ENCODE data around the gene SLC2A1.

DNA sequence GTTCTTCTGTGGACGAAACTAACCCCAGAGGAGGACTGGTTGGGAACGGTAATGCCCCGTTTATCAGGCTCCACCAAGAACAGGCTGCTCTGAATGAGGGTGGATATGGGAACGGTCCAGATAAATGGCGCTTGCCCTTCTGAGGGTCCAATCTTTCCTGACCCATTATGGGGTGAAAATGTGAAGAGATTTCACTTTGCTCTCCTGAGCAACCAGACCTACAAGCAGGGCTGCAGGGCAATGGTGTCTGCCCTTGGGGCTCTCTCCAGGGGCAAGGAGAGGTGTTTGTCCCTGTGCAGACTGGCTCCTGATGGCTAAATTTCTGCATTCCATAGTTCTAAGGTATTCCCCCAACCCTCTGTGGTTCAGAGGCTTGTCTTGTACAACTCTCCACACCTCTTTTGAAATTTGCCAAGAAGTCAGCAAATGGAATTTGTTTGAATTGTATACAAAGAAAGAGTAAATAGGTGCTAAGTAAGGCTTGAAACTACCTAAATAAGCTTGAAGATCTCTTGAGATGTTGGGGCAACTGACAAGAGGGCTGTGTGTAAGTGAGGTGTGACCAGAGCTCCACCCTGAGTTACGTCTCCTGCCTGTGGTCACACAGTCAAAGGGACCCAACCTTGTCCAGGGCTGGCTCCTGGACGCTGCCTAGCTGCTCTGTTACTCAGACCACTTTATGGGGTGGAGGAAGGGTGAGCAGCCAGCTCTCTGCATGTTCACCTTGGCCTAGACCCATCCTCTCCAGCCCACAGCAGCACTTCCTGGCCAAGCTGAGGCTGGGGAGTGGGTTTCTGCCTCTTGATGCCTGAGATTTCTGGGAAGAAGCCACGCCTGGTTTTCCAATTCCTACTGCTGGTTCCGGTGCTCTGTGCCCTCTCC is 24.8 kb downstream of the SLC2A1 start:
- no peak for TF ChIP-seq EZH2 (IDR thresholded peaks at IDR 0.05; ENCODE audit: low read length)
- TF ChIP-seq, protein P1, sequence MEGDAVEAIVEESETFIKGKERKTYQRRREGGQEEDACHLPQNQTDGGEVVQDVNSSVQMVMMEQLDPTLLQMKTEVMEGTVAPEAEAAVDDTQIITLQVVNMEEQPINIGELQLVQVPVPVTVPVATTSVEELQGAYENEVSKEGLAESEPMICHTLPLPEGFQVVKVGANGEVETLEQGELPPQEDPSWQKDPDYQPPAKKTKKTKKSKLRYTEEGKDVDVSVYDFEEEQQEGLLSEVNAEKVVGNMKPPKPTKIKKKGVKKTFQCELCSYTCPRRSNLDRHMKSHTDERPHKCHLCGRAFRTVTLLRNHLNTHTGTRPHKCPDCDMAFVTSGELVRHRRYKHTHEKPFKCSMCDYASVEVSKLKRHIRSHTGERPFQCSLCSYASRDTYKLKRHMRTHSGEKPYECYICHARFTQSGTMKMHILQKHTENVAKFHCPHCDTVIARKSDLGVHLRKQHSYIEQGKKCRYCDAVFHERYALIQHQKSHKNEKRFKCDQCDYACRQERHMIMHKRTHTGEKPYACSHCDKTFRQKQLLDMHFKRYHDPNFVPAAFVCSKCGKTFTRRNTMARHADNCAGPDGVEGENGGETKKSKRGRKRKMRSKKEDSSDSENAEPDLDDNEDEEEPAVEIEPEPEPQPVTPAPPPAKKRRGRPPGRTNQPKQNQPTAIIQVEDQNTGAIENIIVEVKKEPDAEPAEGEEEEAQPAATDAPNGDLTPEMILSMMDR (optimal IDR thresholded peaks at IDR 0.05 in 1 of 3, IDR thresholded peaks at IDR 0.05 in 1 of 3, conservative IDR thresholded peaks at IDR 0.05 in 1 of 3; ENCODE audit: extremely low read depth in 1 of 3, insufficient read depth in 2 of 3, low read length in 3 of 3), result no peak
